GM20431 (cell line): Measurements from ENCODE around the gene CD2AP.
"Not testable (repeated sequence)": the region's sequence is repeated elsewhere in the genome, so short reads cannot be mapped to it uniquely, and the experiment has no call there.

Experiments used
- in situ Hi-C: fragments of 300-500 bp; cut with MseI, MboI; formaldehyde crosslinking; loops from one replicate; pipeline ENCODE4 v1.15.0; 2020; ENCODE audit warnings: low sequenced_read_pairs; ENCODE audit not compliant: unreplicated experiment

CD2AP gene

DNA sequence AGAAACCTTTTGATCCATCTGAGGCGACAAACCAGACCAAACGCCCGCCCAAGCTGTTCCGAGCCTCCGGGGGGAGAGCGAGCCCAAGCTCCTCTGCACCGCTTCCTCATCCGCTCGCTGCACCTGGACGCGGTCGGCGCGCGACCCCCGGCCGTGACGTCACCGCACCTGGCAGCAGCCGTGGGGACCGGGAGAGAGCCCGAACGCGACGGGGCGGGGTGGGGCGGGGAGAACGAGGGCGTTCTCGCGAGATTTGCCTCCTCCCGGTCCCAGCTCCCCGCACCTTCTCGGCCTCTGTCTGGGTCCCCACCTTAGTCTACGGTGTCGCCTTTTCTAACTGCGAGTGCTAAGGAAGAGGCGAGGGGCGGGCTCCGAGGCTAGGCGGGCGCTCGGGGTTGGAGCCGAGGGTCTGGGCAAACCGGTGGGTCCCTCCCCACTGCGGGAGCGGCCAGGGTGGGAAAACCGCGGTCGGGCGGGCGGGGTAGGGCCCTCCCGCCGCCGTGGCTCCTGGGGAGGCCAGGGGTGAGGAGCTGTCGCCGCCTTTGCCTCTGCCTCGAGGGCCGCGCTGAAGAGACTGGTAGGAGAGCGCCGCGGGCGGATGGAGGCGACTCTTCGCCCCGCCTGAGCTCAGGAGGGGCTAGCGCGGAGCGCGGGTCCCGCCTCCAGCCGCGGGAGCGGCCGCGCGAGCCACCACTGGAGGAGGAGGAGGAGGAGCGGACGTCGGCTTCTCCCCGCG lies at the start of gene CD2AP:
CD2AP (plus strand) TSS at position 293 of the 736 bp plus-strand sequence. CDS start 456 bp downstream, outside the sequence.
- in situ Hi-C loops, result no loop called here

- in situ Hi-C loops, result no loop called here
These were observed 49.3 kb upstream of the CD2AP start for GRCh38 chr6:47428288-47428687.

DNA sequence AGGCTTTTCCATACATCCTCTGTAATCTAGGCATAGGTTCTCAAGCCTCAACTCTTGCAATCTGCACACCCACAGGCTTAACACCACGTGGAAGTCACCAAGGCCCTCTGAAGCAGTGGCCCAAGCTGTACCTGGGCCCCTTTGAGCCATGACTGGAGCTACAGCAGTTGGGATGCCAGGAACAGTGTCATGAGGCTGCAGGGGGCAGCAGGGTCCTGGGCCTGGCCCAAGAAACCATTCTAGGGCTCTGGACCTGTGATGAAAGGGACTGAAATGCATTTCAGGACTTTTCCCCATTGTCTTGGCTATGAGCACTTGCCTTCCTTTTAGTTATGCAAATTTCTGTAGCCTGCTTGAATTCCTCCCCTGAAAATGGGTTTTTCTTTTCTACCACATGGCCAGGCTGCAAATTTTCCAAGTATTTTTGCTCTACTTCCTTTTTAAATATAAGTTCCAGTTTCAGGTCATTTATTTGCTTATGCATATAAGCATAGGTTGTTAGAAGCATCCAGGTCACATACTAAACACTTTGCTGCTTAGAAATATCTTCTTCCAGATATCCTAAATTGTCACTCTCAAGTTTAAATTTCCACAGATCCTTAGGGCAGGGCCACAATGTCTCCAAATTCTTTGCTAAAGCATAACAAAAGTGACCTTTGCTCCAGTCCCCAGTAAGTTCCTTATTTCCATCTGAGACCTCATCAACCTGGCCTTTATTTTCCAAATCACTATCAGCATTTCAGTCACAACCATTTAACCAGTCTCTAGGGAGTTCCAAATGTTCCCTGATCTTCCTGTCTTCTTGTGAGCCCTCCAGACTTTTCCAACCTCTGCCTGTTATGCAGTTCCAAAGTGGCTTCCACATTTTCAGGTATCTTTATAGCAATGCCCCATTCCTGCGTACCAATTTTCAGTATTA lies 48.6 kb upstream of the CD2AP start:
- in situ Hi-C loops, result no loop called here

GRCh38 chr6:47434372-47435253 lies 43.0 kb upstream of the CD2AP start:
- in situ Hi-C loops, result no loop called here

DNA sequence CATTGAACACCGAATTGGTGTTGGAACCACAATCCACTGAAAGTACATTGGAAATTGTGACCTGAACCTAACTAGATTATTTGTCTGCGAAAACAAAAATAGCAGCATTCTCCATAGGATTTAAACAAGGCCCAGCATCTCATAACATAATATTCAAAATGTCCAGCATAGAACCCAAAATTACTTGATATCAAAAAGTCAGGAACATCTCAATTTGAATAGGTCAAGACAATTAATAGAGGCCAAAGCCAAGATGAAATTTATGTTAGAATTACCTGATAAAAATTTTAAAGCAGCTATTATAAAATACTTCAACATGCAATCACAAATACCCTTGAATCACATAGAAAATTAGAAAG lies 42.4 kb upstream of the CD2AP start:
- in situ Hi-C loops, result no loop called here

- in situ Hi-C loops, result no loop called here
These were observed 40.0 kb upstream of the CD2AP start for GRCh38 chr6:47437592-47437991.

GRCh38 chr6:47438481-47439347 lies 38.9 kb upstream of the CD2AP start:
- in situ Hi-C loops, result no loop called here

DNA sequence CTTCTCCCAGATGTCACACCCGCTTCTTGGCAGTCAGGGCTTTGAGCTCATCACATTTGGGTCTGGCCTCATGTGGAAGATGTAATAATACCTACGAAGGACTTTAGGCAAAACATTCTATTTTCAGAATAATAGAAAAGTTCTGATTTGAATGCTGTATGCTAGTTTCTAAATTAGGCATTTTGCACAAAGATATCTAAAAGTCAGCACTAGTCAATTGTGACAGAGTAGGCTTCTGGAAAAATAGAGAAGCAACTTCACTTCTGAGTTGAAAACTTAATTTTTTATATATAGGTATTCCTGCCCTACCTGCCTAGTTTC lies 38.3 kb upstream of the CD2AP start:
- in situ Hi-C loops, result no loop called here

GRCh38 chr6:47440719-47441118 lies 36.9 kb upstream of the CD2AP start:
- in situ Hi-C loops, result no loop called here

DNA sequence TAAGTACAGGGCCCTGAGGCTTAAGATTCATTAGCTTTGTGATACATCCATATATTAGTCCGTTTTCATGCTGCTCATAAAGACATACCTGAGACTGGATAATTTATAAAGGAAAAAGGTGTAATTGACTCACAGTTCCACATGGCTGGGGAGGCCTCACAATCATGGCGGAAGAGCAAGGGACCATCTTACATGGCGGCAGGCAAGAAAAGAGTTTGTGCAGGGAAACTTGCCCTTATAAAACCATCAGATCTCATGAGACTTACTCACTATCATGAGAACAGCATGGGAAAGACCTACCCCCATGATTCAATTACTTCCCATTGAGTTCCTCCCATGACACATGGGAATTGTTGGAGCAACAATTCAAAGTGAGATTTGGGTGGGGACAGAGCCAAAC lies 32.6 kb upstream of the CD2AP start:
- in situ Hi-C loops, result not testable (repeated sequence)

DNA sequence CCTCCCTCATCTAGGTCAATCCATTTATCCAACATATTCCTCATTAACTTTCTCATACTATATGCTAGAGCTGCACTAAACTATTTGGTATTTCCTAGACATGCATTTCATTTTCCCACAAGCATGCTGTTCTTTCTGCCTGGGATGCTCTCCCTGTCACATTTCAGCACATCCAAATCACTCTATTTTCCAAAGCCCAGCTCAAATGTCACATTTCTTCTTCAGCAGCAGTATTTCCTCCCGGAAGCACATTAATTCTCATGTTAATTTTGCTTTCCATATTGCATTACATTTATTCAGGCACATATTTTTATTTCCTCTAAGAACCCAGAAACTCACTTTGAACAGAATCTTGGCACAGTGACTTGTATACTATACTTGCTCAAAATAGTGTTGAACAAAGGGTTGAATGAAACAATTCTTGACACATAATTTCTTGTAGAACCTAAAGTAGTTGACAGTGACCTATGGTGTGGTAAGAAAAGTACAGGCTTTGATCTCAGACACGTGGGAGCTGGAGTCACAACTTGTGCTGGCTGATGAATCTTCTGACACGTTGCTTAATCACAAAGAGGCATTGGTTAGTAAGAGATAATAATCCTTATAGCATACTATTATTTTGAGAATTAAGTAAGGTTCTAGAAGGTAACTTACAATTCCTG lies 30.8 kb upstream of the CD2AP start:
- in situ Hi-C loops, result no loop called here

GRCh38 chr6:47447722-47448121 lies 29.9 kb upstream of the CD2AP start:
- in situ Hi-C loops, result no loop called here

- in situ Hi-C loops, result no loop called here
These were observed 26.4 kb upstream of the CD2AP start for GRCh38 chr6:47451162-47451561.

DNA sequence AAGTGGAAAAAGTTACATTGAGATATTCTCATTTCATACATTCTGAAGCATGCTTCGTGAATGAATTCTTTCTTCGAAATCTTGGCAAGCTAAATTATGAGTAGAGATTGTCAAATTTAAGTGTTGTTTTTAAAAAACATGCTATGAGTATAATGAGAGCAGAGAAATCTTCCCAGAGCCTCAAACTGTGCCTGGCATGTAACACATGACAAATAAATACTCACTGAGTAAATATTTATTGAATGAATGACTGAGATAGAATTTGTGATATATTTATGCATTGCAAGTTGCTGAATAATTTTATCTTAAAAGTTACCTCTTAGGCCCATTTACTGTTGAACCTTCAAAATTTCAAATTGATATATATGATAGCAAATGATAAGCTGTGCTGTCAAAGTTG lies 24.7 kb upstream of the CD2AP start:
- in situ Hi-C loops, result no loop called here

GRCh38 chr6:47453372-47453936 lies 24.1 kb upstream of the CD2AP start:
- in situ Hi-C loops, result no loop called here

GRCh38 chr6:47454713-47455396 lies 22.7 kb upstream of the CD2AP start:
- in situ Hi-C loops, result no loop called here

DNA sequence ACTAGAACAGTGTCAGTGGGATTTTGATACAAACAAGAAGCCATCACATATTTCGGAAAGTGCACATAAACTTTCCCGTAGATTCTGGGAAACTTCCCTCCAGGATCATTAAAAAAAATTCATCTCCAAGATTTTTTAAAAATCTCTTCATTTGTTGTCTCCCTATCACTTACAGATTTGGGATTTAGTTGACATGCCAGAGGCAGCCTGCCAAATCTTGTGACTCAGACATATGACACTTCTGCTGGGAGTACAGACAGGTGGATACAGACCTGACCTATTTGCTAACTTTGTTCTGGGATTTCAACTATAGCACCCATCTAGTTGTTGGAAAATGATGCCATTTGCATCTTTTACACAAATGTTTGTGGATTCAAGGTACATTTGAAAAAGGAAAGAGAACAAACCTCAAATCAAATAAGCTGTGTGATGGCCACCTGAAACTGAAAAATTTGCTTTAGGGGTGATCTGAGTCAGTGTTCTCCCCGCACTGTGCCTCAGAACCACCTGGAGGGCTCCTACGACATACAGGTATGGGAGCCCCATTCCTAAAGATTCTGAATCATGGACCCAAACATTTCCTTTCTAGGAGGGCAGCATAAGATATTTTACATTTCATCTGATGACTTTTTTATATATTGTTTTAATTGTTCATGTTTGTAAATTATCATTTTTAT lies 21.9 kb upstream of the CD2AP start:
- in situ Hi-C loops, result no loop called here

DNA sequence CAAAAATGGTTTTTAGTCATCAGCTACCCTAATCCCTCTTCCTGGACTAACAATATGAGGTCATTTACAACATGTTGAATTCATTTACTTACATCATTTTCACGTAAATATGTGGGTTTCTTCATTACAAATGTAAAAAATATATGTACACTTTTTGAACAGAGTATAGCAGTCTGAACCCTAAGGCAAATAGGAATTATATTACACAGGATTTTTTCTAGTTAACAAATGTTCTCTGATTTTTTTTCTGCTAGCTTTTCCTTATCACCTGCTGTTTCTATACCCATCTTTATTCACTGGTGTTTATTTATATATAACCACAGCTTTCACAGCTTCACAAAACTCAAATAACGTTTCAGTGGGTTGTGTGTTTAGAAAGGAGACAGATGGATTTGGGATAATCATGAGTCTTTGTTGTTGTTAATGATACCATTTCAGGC lies 21.0 kb upstream of the CD2AP start:
- in situ Hi-C loops, result no loop called here
